Left forelimb (tissue), 1 donor: ENCODE data around the gene KAT7.
A peak's percentile ranks its signal among the peaks of the same experiment; 100 is the strongest.

Experiments
- DNase-seq: peaks from one replicate; pipeline ENCODE4 v3.0.0-alpha.2; 2018; ENCODE audit warnings: low spot score

KAT7 gene

DNA sequence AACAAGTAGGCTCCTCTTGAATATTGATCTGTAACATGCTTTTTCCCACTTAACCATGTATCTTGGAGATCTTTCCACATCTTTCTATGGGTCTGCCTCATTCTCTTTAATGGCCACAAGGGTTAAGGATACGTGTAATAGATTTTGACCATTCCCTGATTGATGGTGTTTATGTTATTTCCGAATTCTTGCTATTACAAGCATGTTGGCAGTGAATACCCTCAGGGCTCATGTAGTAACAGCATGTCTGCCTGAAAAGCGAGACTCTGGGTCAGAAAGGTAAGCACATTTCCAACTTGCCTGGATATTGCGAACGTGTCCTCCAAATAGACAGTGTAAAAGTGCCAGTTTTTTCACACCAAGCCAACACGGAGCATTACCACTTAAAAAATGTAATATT, 54.4 kb downstream of the KAT7 start:
- DNase-seq: no peak

DNA sequence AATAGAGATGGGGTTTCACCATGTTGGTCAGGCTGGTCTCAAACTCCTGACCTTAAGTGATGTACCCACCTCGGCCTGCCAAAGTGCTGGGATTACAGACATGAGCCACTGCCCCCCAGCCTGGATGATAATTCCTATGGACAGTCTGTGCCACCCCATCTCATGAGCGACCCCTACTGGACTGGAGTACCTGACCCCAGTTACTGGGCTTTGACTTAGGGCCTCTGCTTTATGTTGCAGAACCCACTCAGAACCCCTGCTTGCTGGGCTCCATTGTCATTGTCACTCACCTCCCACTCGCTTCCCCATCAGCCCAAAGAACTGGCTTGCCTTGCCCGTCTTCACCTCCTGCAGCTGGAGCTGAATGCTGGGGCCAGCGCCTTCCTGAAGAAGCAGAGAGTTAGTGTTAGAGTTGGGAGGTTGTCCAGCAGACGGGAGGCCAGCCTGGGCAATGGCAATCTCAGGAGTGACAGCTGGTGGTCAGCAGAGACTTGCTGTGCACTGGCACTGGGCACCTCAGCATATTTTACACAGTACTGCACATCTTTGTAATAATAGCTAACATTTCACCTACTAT, 55.4 kb downstream of the KAT7 start:
- DNase-seq: no peak

DNA sequence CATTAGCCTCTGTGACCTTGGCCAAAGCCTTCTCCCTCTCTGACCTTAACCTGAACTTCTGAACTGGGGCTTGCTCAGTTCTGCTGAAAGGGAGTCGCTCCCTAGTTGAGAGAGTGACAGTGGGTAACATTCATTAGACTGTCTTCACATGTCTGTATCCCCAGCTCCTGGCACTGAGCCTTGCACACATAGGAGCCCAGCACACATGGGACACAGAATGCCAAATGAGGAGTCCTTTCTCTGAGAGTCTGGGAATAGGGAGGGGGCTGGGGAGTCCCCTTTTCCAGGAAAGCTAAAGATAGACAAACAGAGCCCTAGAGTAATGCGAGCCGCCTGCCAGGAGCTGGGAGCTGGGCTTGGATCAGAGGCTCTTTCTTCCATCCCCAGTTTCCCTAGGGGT, 56.8 kb downstream of the KAT7 start:
- no peak for DNase-seq

DNA sequence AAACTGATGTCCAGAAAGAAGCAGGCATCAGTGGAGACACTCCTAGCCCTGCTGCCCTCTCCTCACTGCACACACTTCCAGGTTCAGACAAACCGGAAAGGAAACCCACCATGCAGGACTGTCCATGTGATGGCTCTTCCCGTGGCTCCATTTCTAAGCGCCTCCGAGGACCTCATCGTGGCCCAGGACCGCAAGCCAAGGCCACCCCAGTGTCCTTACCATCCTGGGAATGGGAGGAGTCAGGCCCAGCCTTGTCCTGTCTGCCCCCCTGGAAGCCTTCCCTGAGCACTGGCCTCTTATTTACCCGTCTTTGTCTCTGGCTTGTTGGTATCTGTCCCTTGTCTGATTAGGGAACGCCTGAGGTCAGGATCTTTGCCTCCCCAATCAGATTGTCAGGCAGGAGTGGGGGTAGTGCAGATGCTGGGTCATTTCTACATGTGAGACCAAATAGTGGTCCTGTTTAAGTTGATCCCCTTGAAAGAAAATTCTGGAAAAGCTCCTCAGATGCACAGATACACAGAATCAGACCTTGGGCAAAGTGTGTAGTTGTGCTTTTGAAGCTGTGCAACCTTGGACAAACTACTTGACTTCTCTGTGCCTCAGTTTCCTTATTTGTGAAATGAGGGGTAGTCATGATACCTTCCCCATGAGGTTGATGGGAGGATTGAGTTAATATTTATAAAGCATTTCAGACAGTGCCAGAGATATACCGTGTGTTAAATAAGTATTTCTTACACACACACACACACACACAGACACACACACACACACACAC, 58.6 kb downstream of the KAT7 start:
- DNase-seq: no peak

DNA sequence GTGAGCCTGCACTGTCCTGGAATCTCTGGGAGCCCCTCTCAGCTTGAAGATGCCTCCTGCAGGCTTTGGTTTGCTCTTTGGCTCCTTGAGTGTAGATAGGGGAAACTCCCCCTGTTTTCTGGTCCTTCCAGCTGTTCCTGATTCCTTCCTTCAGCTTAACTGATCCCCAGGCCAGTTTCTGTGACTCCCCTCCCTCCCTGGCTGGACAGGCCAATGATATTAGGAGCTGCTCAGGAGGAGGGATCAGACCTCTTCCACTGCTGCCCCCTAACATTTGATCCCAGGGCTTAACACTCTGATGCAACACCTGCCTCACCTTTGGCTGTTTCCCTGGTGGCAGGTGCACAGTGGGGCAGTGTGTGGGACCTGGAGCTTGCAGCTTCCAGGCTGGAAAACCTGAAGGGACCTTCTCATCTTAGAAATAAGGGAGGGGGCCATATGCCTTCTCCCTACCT, 59.6 kb downstream of the KAT7 start, which contains the start of gene TAC4:
TAC4 (minus strand) TSS at position 51 of the 455 bp plus-strand sequence. CDS start 52 bp downstream, outside the sequence.
- no peak for DNase-seq

DNA sequence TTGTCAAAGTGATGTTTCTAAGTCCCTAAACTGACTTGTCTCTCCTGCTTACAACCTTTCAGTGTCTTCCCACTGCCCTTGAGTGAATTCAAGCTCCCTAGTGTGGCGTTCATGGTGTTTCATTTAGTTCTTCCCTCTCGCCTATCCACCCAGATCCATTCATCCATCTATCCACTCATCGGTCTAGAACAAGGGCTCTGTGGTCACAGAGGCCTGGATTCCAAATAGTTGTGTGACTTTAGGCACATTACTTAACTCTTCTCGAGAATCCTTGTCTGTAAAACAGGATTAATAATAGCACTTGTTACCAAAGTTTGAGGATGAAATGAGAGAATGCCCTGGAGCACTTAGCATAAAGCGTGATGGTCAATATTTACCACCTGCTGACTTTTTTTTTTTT, 60.3 kb downstream of the KAT7 start:
- DNase-seq: no peak

DNA sequence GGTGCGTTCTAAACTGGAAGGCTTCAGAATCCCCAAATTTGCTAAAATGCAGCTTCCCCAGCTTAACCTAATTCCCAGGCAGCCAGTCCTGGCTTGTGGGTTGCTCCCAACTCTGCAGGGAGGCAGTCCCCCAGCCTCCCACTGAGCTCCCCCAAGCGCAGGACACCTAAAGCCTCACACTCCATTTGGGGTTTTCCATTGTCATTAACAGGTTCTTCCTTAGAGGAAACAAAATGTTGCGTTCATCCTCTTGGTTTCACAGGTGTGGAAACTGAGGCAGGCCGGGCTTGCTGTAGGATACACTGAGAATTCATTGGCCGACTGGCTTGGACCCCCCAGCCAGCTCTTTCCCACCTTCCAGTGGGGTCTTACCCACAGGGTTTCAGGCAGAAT, 61.7 kb downstream of the KAT7 start:
- no peak for DNase-seq

DNA sequence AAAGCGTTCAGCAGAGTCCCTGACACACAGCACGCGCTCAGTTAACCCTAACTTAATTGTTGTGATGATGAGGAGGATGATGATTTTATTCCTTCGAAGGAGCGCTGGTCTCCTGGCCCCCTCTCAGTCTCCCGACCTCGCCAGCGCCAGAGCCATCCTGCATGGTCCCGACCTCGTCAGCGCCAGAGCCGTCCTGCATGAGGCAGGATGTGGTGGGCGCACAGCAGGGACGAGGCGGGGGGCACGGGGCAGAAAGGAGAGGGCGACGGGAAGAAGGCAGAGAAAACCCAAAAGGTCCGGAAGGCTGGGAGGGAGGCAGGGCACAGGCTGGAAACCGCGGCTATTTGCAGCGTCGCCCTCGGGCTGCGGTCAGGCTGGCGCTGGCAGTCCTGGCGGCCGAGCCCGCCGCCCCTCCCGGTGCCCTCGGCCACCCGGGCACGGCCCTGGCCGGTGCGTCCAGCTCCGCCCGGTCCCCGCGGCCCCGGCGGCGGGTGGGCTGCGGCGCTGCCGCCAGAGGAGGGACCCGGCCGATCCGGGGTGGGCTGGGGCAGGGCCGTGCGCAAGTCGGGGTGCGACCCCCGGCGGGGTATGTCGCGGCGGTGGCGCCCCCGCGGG, 62.4 kb downstream of the KAT7 start:
- DNase-seq: no peak

DNA sequence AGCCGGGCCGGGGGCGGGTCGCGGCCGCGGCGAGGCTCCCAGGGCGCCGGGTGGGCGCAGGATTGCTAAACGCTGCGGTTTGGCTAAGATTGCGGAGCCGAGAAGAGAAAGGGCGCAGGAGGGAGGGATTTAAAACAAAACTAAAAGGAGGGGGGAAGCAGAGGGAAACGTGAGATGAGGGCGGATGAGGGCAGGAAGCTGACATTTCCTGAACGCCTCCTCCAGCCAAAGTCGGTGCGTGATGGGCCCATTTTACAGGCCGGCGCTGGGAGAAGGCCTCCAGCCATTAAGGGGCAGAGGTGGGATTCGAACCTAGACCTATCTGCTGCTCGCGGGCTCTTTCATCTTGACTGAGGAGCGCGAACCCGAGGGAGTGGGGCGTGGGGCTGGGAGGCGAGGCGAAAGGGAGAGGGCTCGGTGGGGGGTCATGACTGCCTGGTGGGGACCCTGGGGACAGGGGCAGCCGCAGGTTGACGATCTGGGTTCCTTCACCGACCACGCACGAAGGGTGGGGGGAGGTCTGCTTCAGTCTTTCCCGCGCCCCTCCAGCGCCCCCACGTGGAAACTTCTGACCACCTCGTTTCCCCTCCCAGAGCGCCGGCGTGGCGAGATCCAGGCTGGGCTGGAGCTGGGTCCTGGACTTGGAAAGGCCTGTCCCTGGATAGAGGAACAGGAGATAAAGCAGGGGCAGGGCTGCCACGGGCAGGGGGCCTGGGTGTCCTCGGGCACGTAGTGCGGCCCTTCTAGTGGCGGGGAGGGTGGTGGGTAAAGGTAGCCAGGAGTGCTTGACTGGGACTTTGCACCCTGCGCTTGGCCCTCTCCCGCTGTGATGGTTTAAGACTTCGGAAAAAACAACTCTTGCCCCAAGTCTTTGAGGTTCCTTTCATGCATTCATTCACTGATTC, 63.2 kb downstream of the KAT7 start:
- DNase-seq: peak; percentile 85

DNA sequence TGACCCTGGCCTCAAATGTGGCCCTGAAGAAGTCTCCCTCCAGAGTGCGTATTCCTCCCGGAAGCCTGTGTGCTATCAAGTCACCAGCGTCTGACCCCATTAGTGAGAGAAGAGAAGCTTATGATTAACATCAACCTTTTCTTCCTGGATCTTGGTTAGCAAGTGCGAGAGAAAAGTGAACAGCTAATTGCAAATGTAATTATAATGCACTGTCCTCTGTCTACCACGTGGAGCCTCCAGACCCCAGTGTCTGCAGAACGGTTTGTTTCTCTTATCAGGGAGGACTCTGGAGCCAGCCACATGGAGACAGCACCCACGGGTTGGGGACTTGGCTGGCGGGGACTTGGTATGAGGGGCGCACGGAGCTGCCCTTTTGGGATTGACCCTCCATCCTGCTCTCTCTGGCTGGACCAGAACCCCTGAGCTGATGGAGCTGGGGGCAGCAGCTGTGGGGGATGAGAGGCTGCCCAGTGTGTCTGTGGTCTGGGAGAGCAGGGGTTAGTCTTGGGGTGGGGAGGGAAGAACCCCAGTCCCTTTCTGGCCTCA, 65.1 kb downstream of the KAT7 start:
- DNase-seq: no peak

DNA sequence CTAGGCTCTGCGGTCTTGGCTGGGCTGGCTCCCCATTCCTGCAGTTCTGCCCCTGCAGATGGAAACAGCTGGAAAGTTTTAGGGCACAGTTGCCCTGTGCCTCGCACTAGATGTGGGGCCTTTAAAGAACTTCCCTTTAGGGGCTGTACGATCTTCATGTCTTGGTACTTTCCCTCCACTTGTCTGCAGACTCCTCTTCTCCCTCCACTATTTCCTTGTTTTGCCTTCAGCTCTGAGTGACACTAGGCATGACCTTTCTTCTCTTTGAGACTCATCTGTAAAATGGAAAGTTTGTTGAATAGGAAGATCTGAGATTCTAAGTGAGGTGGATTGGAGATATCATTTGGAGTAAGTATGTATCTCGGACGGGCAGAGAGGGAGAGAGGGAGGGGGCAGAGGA, 65.6 kb downstream of the KAT7 start:
- DNase-seq: no peak

DNA sequence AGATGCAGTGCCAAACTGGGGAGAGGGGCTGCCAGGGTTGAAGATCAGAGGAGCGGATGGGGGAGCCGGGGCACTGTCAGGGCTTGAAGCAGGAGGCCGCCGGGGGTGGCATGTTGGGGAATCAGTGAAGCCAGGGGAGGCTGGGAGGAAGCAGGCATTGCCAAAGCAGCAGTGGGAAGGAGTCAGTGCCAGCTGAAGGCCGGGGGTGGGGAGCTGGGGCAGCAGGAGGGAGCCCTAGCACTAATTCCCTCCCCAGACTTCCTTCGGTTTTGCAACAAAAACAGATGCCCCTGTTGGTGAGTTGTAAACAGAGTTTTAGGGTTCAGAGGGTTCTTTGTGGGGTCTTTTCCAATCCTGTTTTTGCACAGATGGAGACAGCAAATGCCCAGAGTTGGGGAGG, 70.3 kb downstream of the KAT7 start:
- DNase-seq: no peak

DNA sequence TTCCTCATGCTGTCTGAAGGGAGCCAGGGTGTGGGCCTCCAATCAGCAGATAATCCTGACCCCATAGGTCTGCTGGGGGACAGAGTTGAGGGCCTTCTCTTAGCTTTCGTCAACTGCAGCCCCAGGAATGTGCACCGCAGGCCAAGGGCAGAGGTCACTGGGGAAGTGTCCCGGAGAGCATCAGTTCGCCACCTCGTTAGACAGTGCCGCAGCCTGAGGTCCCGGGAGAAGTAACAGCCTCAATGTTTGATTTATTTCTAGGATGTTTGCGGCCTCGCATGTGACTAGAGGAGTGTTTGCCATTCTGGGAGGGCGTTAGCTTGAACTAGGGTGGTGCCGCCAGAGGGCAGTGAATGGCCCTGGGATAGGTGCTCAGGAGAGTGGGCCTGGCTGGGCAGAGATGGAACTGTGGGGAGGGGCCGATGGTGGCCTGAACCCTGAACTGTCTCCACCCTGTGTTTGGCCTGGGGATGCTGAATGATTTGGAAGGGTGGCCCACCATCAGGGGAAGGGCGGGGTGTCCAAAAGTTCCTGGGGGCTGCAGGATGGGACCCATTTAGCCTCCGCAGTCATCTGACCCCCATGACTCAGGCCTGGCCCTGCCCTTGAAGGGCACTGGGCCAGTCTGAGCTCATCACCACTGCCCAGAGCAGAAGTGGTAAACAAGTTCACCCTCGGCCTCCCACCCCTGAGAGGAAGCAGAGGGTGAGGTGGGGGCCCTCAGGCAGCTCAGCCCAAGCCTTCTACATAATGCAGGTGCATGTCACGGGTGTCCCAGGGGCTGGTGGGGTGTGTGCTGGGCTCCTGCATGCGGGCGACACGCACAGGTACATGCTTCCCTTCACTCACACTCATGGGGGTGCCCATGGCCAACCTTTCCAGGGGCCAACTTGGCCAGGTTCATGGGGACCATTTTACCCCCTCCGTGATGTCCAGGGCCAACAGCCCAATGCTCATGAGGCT, 71.8 kb downstream of the KAT7 start:
- DNase-seq: no peak

DNA sequence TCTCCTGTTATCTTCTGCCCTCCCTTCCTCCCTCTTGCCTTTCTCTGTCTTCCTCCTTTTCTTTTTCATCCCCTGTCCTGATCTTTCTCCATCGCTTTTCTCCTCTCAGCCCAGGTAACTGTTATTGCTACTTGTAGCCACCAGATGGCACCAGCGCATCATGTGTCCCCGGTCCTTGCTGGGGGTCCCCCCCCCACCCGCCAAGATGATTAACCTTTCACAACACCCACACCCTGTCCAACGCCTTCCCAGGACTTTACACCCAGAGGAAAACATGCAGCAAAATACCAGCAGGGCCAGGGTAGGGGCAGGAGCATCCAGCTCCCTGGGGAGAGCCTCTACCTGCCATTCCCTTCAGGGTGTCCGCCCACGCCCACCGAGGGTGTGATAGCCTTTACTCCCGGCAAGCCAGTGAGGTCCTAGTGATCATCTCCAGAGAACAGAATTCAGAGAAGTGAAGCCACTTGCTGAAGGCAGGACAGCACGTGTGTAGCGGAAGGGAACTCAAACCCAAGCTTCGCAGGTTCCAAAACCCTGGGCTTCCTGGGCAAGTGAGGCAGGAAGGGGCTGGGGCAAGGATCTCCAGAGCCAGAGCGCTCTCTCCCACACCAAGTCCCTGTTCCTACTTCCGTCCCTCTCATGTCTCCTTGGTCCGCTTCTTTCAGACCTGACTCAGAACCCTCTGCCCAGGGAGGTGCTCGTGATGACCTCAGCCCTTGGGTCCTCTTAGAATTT, 72.8 kb downstream of the KAT7 start:
- DNase-seq: no peak

DNA sequence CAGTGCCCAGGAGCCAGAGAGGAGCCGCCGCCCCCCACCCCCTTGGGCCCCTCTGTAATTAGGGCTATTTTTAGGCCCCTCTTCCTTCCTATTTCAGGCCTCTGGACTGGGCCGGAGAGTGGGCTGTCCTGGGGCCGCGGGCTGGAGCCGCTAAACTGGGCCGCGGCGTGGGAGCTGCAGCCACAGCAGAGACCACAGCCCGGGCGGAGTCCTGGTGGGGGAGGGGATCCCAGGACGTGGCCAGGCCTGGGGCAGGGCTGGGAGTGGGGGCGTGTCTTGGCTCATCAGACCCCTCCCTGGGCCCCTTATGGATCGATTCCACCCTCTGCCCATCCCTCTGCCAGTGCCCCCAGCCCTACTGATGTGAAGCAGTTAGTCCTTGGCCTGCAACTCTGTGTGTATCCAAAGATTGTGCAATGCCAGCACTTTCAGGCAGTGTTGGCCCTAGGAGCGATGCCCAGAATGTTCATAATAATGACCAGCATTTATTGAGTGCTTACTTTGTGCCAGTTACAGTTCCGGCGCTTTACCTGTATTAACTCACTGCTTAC, 74.4 kb downstream of the KAT7 start:
- DNase-seq: no peak

DNA sequence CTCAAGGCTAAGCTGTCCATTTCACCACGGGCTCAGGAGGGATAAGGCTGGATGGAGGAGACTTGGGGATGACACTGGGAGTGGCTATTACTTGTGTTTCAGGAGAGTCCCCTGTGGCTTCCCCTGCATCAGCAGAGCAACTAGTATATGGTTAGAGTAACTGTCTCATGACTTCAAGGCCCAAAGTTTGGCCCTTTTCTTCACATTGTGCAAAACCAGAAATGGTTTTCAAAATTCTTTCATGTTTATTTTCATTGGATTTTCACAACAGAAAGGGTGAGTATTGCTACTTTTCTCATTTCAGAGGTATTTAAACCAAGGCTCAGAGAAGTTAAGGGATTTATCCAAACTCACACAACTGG, 77.5 kb downstream of the KAT7 start:
- no peak for DNase-seq

DNA sequence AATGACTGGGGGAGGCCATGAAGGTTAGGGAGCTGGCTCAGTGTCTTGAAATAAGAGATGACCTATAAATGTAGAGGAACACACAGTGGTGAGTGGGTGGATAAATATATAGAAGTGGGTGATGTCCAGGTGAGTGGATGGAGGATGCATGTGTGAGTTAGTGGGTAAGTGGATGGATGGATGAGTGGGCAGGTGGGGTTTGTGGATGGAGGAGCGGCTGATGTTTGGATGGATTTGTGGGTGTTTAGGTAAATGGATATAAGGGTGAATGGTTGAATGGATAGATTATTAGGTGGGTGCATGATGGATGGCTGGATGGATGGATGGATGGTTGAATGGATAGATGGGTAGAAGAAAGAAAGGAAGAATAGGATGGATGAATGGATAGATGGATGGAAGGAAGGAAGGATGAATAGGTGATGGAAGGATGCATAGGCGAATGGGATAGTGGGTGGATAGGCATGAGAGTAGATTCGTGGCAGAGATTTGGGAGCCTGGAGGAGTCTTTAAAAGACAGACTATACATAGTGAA, 78.5 kb downstream of the KAT7 start:
- no peak for DNase-seq

DNA sequence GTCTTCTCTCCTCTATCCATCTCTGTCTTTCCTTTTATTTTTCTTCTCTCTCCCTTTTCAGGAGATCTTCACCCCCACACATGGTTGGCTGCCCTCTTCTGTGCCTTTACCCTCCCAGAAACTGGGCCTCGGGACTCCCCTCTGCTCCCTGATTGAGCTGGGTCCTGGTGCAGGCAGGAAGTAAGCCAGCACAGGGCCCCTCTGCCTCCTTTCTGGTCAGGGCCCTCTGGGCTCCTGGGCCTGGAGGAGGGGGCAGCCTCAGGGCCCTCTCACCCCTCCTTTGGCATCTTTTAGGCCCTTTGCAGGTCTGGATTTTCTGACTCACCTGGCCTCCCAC, 80.5 kb downstream of the KAT7 start:
- DNase-seq: no peak

DNA sequence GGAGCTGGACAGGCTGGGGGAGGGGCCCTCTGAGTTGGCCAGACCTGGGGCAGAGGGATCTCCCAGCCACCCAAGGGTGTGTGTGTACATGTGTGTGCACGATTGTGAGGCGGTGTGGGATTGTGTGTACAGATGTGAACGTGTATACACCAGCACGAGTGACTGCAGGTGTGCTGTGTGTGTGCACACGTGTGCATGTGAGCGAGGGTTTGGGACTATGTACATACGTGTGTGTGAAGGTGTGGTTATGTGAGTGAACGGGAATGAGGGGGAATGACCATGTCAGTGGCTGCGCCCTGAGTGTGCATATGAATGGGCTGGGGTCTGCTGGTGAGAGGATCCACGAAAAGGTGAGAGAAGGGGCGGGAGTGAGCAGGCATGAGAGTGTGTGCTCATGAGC, 81.8 kb downstream of the KAT7 start:
- no peak for DNase-seq

DNA sequence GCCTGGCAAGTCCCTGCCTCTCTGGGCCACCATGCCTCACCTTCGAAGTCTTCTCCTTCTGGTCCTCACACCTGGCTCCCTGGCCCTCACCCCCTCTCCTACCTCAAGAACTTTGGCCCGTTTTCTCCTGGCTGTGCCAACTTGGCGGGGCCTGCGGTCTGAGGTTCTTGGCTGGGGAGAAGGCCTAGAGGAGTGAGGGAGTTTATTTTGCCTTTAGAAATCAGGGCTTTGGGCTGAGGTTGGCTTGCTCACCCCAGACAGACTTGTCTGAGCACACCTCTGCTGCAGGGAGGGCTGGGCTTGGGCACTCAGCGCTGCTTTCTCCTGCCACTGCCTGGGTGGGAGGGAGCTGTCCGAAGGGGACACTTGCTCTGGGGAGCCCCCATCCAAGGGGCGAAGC, 82.7 kb downstream of the KAT7 start:
- no peak for DNase-seq
